22Rv1 (cell line): Measurements from ENCODE around the gene XRCC2.

Source experiments
- CTCF ChIP-seq: fragments of 450-650 bp; IDR thresholded peaks from 2 replicates; pipeline ENCODE4 v1.5.1; 2017; ENCODE audit warnings: mild to moderate bottlenecking
- ZFX ChIP-seq: fragments of 450-650 bp; IDR thresholded peaks from 2 replicates; pipeline ENCODE4 v1.6.1; 2017; ENCODE audit warnings: antibody characterized with exemption, borderline replicate concordance

- TF ChIP-seq CTCF (no peak), ZFX (no peak)
Measured at GRCh38 chr7:152666078-152666477, 9.9 kb downstream of the XRCC2 start.
